Lower leg skin (tissue), 3 donors: ENCODE data around the gene TCL1B.

Source experiments
- CTCF ChIP-seq, 3 donors: fragments of 450-650 bp; IDR thresholded peaks; one replicate each; pipeline ENCODE4 v1.5.1; 2016; ENCODE audit warnings: antibody characterized with exemption in 3 of 3, mild to moderate bottlenecking in 3 of 3, moderate library complexity in 2 of 3
- POLR2A ChIP-seq, 2 donors: fragments of 450-650 bp; IDR thresholded peaks; one replicate each; pipeline ENCODE4 v1.6.1; 2016 to 2017; ENCODE audit warnings: antibody characterized with exemption in 2 of 2, mild to moderate bottlenecking in 1 of 2, moderate library complexity in 1 of 2

GRCh38 chr14:95681153-95681552 is 5.1 kb upstream of the TCL1B start:
- TF ChIP-seq POLR2A (IDR thresholded peaks at IDR 0.05) (no peak), CTCF (IDR thresholded peaks at IDR 0.05) (no peak)
